Hepatocyte (in vitro differentiated cells): ENCODE measurements around the gene SLC2A10. TPM values are rescaled to one million over a fixed set of nuclear protein-coding genes. Genes with fewer than 3 reads are reported as not detected.

Experiments
- DNase-seq: peaks from one replicate; pipeline ENCODE4 v3.0.0-alpha.2; 2016; ENCODE audit warnings: low spot score
- H2AFZ ChIP-seq: fragments of 200-600 bp; sonication (generic); 2 replicates; pipeline ENCODE4 v1.6.0; 2016; ENCODE audit warnings: antibody characterized with exemption, mild to moderate bottlenecking
- H3K27ac ChIP-seq: fragments of 200-600 bp; sonication (generic); 2 replicates; pipeline ENCODE4 v1.5.1; 2016; ENCODE audit warnings: mild to moderate bottlenecking
- H3K27me3 ChIP-seq: fragments of 200-600 bp; sonication (generic); 2 replicates; pipeline ENCODE4 v1.6.1; 2016
- H3K36me3 ChIP-seq: fragments of 200-600 bp; sonication (generic); replicated peaks from 2 replicates; pipeline ENCODE4 v1.5.1; 2016; ENCODE audit warnings: low read depth; ENCODE audit not compliant: insufficient read depth
- H3K4me1 ChIP-seq: fragments of 200-600 bp; sonication (generic); 2 replicates; pipeline ENCODE4 v1.5.1; 2016; ENCODE audit warnings: mild to moderate bottlenecking, moderate library complexity; ENCODE audit not compliant: insufficient read depth
- H3K4me2 ChIP-seq: fragments of 200-600 bp; sonication (generic); 2 replicates; pipeline ENCODE4 v1.6.0; 2016
- H3K4me3 ChIP-seq: fragments of 200-600 bp; sonication (generic); 2 replicates; pipeline ENCODE4 v1.5.1; 2016; ENCODE audit warnings: mild to moderate bottlenecking
- H3K79me2 ChIP-seq: fragments of 200-600 bp; sonication (generic); 2 replicates; pipeline ENCODE4 v1.6.0; 2017; ENCODE audit warnings: mild to moderate bottlenecking
- H3K9me2 ChIP-seq: fragments of 200-600 bp; sonication (generic); replicated peaks from 2 replicates; pipeline ENCODE4 v1.6.0; 2017; ENCODE audit warnings: mild to moderate bottlenecking; ENCODE audit not compliant: insufficient read depth
- H3K9me3 ChIP-seq: fragments of 200-600 bp; sonication (generic); 2 replicates; pipeline ENCODE4 v1.5.1; 2016; ENCODE audit warnings: low read depth, mild to moderate bottlenecking
- H4K20me1 ChIP-seq: fragments of 200-600 bp; sonication (generic); 2 replicates; pipeline ENCODE4 v1.6.0; 2016; ENCODE audit warnings: mild to moderate bottlenecking; ENCODE audit not compliant: insufficient read depth, poor library complexity, severe bottlenecking
- CTCF ChIP-seq: fragments of 200-600 bp; sonication (generic); IDR thresholded peaks from 2 replicates; pipeline ENCODE4 v1.5.1; 2016; ENCODE audit warnings: antibody characterized with exemption, mild to moderate bottlenecking; ENCODE audit not compliant: poor library complexity
- EZH2 ChIP-seq: fragments of 200-600 bp; sonication (generic); IDR thresholded peaks from 2 replicates; pipeline ENCODE4 v1.6.1; 2016; ENCODE audit warnings: antibody characterized with exemption, mild to moderate bottlenecking, borderline replicate concordance
- EZH2phosphoT487 ChIP-seq: fragments of 200-600 bp; sonication (generic); IDR thresholded peaks from one replicate; pipeline ENCODE4 v1.6.1; 2018; ENCODE audit warnings: antibody characterized with exemption, mild to moderate bottlenecking, low read depth, moderate library complexity; ENCODE audit not compliant: unreplicated experiment, severe bottlenecking
- WGBS: methylation state at CpG from one replicate; pipeline ENCODE4 v1.1.6; 2016; ENCODE audit warnings: low lambda C conversion rate; ENCODE audit errors: missing lambda C conversion rate; 5-methylcytosine and 5-hydroxymethylcytosine counted together
- polyA plus RNA-seq: library from polyadenylated mRNA; unstranded; fragments of >200 nt; fragmentation: Nextera tagmentation; extraction: Ambion mirVana; gene quantifications from 2 replicates; pipeline ENCODE4 v1.2.1, GENCODE V29; 2016
- total RNA-seq: library from RNA; depleted of rRNA; stranded (reverse); fragments of >200 nt; gene quantifications from 2 replicates; pipeline ENCODE4 v1.2.3, GENCODE V29; 2014

Gene SLC2A10
- total and polyA plus RNA-seq, 2 experiments from 2014 or later = 23.4 to 37.2 TPM

- DNase-seq = no peak
- Histone ChIP-seq H3K36me3 (no peaks in the 10 kb centered on the region), H3K9me3 (no peaks in the 10 kb centered on the region), H3K9me2 (no peaks in the 10 kb centered on the region), H3K4me3 (no peak overlapping the region), H3K27ac (no peak overlapping the region), H4K20me1 (no peaks in the 10 kb centered on the region), H3K4me1 (no peaks in the 10 kb centered on the region), H2AFZ (no peak overlapping the region), H3K4me2 (no peak overlapping the region), H3K27me3 (no peaks in the 10 kb centered on the region), H3K79me2 (peaks cover 11% of the 10 kb centered on the region)
- TF ChIP-seq CTCF = no peak
- TF ChIP-seq EZH2phosphoT487 = no peak
- no peak for TF ChIP-seq EZH2
- 90% methylated on average over 1 of the region's 1 CpG for whole genome bisulfite sequencing
Measured at GRCh38 chr20:46720019-46720418, 10.6 kb downstream of the SLC2A10 start.

- H3K9me2 ChIP-seq = no peaks in the 10 kb centered on the region
- H2AFZ ChIP-seq = no peak overlapping the region
- TF ChIP-seq EZH2phosphoT487 (no peak), EZH2 (no peak), CTCF (no peak)
- no peak overlapping the region for H3K4me2 ChIP-seq
- no peaks in the 10 kb centered on the region for H4K20me1 ChIP-seq
- no peaks in the 10 kb centered on the region for H3K27me3 ChIP-seq
- no peaks in the 10 kb centered on the region for H3K36me3 ChIP-seq
- no peaks in the 10 kb centered on the region for H3K9me3 ChIP-seq
- peaks cover 11% of the 10 kb centered on the region for H3K79me2 ChIP-seq
- H3K4me3 ChIP-seq = no peak overlapping the region
- no peak overlapping the region for H3K27ac ChIP-seq
- no peak for DNase-seq
- H3K4me1 ChIP-seq = no peaks in the 10 kb centered on the region
Measured at GRCh38 chr20:46720776-46721425, 11.5 kb downstream of the SLC2A10 start.

GRCh38 chr20:46721476-46721875 is 12.0 kb downstream of the SLC2A10 start:
- no peak overlapping the region for H3K27ac ChIP-seq
- H3K9me2 ChIP-seq = no peaks in the 10 kb centered on the region
- WGBS = 97% methylated on average over 1 of the region's 1 CpG
- no peak overlapping the region for H3K4me2 ChIP-seq
- no peaks in the 10 kb centered on the region for H4K20me1 ChIP-seq
- H3K9me3 ChIP-seq = no peaks in the 10 kb centered on the region
- H2AFZ ChIP-seq = no peak overlapping the region
- no peak for DNase-seq
- H3K36me3 ChIP-seq = no peaks in the 10 kb centered on the region
- H3K4me3 ChIP-seq = no peak overlapping the region
- no peak for TF ChIP-seq EZH2
- no peak for TF ChIP-seq EZH2phosphoT487
- no peaks in the 10 kb centered on the region for H3K4me1 ChIP-seq
- no peaks in the 10 kb centered on the region for H3K27me3 ChIP-seq
- H3K79me2 ChIP-seq = peaks cover 8% of the 10 kb centered on the region

- DNase-seq = no peak
Measured at GRCh38 chr20:46722450-46722849, 13.0 kb downstream of the SLC2A10 start.

More at GRCh38 chr20:46722450-46722849, 13.0 kb downstream of the SLC2A10 start:
- no peaks in the 10 kb centered on the region for H3K4me1 ChIP-seq
- 100% methylated on average over 2 of the region's 2 CpGs for WGBS
- H3K36me3 ChIP-seq = no peaks in the 10 kb centered on the region
- H3K4me3 ChIP-seq = no peak overlapping the region
- H2AFZ ChIP-seq = no peak overlapping the region
- H4K20me1 ChIP-seq = no peaks in the 10 kb centered on the region
- no peaks in the 10 kb centered on the region for H3K9me2 ChIP-seq
- no peaks in the 10 kb centered on the region for H3K9me3 ChIP-seq
- no peaks in the 10 kb centered on the region for H3K79me2 ChIP-seq
- H3K27me3 ChIP-seq = no peaks in the 10 kb centered on the region
- no peak for TF ChIP-seq CTCF
- no peak for TF ChIP-seq EZH2
- TF ChIP-seq EZH2phosphoT487 = no peak
- H3K27ac ChIP-seq = no peak overlapping the region
- H3K4me2 ChIP-seq = no peak overlapping the region
